Stimulated activated CD8-positive, alpha-beta memory T cell treated with anti-CD3 and anti-CD28 coated beads, Interleukin-7, amount 100 ng/mL, for 48 hours (primary cell): ENCODE results near the gene ZNF138.
"Not testable (repeated sequence)": the region's sequence is repeated elsewhere in the genome, so short reads cannot be mapped to it uniquely, and the experiment has no call there.

Source experiments
- DNase-seq, 2 donors: peaks; one replicate each; pipeline ENCODE4 v3.0.0-alpha.2; 2020; ENCODE audit warnings: low read depth in 1 of 2; ENCODE audit errors: extremely low read depth in 1 of 2

The ZNF138 gene

GRCh38 chr7:64794171-64794844 is at the start of gene ZNF138:
ZNF138 (plus strand) TSS chr7:64794428; CDS start chr7:64794569, 141 bp downstream.
- peak; percentile 83 to 93 for DNase-seq

DNA sequence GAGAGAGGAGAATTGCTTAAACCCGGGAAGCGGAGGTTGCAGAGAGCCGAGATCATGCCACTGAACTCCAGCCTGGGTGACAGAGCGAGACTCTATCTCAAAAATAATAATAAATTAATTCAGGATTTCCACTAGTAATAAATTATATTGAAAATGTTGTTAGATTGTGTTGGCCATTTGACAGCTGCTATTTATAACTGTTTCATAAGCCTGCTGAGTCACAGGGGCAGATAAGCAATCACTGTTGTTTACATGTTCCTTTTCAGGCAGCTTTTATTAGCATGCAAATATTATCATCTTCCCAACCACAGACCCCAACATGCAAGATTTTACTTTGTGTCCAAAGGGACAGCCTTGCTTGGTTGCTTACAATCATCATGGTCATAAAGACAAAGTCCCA is 49.5 kb upstream of the ZNF138 start:
- DNase-seq, result no peak

DNA sequence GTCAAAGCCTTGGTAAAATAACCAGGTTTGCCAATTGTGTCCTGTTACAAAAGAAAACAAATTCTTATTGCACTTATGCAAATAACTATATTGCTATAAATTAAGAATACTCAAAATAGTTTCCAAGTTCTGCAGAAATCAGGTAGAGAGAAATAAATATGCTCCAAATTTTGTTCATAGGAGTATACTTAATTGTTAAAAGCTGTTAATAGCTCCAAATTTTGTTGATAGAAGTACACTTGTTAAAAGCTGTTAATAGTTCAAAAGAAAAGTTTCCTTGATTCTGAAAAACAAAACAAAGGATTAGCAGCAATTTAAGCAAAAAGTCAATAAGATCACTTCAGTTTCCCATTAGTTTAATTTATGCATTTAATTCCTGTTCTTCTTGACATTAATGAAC is 46.4 kb upstream of the ZNF138 start:
- DNase-seq, result no peak

DNA sequence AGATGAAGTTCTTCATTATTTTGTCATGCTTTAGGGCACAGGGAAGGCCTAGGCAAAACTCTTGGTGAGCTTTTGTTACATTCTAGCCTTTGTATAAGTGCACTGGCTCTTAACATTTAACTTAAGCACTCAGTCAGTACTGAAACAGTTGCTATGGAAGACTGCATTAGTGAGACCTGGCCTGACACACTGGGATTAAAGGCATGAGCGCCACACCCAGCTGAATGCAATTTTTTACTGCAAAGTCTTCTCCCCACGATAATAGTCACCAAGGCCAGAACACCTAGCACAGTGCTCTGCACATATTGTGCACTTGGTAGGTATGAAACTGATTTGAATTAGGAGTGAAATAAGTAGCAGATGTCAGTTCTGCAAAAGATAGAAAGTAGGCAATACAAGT is 41.2 kb upstream of the ZNF138 start:
- no peak for DNase-seq

DNA sequence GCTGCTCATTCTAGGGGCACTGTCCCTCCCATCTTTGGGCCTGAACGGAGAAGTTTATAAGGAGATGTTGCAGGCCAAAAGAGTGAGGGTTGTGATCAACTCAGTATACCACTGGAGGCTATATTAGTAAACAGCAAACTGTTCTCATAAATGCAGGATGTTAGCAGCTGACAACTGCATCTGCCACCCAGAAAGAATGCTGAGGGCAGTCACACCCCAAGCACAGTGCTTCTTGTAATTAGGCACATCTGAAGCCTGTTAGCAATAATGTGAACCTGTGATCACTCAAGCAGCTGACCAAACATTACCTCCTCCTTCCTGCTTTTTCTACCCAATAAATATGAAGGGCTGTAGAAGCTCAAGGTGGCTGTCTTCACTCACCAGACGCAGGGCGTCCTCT is 38.4 kb upstream of the ZNF138 start:
- DNase-seq, result no peak

GRCh38 chr7:64758151-64758550 is 36.1 kb upstream of the ZNF138 start:
- no peak for DNase-seq

GRCh38 chr7:64768824-64769223 is 25.4 kb upstream of the ZNF138 start:
- no peak for DNase-seq

DNA sequence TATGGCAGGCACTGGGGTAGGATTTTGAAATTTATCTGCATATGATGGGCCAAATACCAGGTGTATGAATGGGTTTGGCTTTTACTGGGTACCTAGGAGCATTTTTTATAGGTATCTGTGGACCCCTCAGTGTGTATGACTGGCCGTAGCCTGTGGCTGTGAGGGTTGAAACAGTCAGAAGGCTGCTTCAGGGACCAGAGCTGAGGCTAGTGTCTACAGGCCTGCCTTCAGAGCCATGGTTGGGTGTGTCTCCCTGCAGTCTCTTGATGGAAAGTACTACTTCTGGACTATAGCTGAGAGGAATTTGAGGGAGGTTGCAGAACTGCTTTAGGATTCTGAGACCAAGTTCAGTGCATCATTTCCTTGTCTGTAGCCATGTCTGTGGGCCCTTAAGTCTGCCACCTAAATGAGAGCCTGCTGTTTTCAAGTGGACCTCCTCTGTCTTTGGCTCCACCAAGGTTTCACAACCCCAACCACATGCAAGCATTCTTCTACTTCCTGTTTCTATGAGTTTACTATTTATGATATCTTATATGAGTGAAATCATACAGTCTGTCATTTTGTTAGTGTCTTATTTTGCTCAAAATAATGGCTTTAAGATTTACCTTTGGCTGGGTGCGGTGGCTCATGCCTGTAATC is 19.9 kb upstream of the ZNF138 start:
- DNase-seq, result no peak

DNA sequence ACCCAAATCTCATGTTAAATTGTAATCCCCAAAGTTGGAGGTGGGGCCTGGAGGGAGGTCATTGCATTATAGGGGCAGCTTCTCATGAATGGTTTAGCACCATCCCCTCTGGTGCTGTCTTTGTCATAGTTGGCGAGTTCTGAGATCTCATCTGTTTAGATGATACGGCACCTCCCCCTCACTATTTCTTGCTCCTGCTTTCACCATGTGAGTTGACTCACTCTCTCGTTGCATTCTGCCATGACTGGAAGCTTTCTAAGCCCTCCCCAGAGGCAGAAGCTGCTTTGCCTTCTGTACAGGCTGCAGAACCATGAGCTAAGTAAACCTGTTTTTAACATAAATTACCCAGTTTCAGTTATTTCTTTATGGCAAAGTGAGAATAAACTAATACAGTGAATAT is 18.9 kb upstream of the ZNF138 start:
- DNase-seq, result no peak

GRCh38 chr7:64784842-64785241 is 9.4 kb upstream of the ZNF138 start:
- not testable (repeated sequence) for DNase-seq

DNA sequence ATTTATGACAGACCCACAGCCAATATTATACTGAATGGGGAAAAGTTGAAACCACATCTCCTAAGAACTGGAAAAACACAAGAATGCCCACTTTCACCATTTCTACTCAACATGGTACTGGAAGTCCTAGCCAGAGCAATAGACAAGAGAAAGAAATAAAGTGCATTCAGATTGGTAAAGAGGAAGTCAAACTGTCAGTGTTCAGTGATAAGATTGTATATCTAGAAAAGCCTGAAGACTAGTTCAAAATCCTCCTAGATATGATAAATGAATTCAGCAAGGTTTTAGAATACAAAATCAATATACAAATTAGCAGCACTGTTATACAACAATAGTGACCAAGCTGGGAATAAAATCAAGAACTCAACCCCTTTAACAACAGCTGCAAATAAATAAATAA is 6.9 kb upstream of the ZNF138 start:
- no peak for DNase-seq

GRCh38 chr7:64789241-64789640 is 5.0 kb upstream of the ZNF138 start:
- DNase-seq, result not testable (repeated sequence)

GRCh38 chr7:64793106-64793755 is 997 bp upstream of the ZNF138 start:
- DNase-seq, result no peak

- no peak for DNase-seq
Measured at GRCh38 chr7:64795176-64795575, 948 bp downstream of the ZNF138 start.

DNA sequence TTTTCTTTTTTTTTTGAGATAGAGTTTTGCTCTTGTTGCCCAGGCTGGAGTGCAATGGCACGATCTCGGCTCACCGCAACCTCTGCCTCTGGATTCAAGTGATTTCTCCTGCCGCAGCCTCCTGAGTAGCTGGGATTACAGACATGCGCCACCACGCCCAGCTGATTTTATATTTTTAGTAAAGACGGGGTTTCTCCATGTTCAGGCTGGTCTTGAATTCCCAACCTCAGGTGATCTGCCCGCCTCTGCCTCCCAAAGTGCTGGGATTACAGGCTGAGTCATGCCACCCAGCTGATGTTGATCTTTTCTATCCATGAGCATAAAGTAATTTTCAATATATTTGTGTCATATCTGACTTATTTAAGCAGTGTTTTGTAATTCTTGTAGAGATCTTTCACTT is 4.9 kb downstream of the ZNF138 start:
- not testable (repeated sequence) for DNase-seq

DNA sequence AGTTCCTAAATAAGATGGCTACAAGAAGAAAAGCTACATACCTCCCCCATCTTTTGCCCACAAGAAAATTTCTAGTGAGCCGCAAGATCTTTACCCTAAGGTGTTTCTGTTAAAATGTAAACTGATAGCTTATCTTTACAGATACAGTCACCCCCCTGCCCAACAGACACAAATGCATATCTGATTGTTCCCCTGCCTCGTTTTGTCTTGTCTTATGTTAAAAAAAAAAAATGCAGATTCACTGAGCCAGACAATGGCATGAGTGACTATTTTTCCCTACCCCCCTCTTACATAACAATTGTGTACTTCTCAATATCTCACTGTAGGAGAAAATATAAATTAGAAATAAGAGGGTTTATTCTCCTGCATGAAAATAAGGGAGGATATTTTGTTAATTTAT is 8.5 kb downstream of the ZNF138 start:
- DNase-seq, result no peak

DNA sequence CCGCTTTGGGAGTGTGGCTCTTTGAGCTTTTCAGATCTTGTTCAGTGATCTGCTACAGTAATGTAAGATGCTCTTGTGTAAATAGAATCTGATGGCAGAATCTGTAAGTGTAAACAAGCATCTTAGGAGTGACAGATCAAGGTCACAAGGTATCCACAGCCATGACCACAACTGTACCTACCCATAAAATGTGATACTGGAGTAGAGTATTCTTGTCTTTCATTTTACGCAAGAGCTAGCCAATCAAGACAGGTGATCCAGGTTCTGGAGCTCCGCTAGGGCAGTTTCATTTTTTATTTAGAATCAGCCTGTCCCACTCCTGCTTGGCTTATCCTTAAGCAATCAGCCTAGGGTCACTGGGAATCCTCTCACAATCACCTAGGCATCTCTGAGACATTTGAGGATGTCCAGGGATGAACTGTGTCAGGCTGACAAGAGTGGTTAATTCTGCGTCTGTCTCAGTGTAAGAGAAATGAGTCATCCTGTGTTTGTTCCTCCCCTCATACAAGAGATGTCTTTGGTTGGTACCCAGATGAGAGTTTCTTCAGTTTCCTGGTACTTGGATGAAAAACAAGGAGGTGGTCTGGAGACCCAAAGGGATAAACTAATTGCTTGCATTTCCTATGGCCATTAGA is 13.6 kb downstream of the ZNF138 start:
- no peak for DNase-seq

DNA sequence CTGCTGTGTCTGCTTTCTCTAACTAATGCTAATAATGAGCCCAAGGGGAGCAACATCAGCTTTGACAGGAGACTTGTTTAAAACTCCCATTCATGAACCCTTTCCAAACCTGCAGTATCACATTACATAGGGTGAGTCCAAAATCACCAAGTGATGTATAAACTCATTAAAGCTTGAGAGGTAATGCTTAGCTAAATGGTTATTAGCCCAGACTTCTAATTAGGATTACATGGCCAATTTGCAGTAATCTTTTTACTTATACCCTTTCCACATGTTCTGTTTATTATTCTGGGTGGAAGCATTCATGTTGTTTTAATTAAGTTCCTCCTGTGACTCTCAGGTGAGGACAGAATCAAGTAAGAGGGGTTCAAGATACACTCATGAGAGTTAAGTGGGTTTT is 17.5 kb downstream of the ZNF138 start:
- no peak for DNase-seq

- DNase-seq, result no peak
Measured at GRCh38 chr7:64830926-64831325, 36.7 kb downstream of the ZNF138 start.

DNA sequence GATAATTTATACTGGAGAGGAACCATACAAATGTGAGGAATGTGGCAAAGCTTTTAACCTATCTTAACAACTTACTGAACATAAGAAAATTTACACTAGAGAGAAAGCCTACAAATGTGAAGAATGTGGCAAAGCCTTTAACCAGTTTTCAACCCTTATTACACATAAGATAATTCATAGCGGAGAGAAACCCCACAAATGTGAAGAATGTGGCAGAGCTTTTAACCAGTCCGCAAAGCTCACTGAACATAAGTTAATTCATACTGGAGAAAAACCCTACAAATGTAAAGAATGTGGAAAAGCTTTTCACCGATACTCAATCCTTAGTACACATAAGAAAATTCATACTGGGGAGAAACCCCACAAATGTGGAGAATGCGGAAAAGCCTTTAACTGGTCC is 37.9 kb downstream of the ZNF138 start:
- no peak for DNase-seq

DNA sequence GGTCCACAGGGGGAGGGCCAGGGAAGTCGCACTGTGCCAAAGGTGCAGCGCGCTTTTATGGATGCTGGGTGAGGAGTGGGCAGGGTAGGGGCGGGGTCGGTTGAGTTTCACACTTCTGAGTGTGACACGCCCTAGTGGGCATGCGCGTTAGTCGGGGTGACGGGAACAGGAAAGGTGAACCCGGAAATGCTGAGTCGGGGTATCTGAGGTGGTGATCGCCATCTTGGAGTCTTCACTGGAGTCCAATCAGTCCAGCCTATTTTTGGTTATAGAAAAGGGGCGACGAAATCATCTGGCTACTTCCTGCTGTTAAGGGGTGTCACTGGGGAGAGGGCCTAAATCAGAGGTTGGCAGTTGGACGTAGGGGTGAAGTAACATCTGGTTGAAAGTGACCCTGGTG is 40.8 kb downstream of the ZNF138 start:
- no peak for DNase-seq

GRCh38 chr7:64835856-64836255 is 41.6 kb downstream of the ZNF138 start:
- not testable (repeated sequence) for DNase-seq
